GM21737 (cell line): ENCODE results near the gene CAMK2G.

Experiments used
- ATAC-seq: cut with Tn5 transposase; IDR thresholded peaks from one replicate; pipeline ENCODE4 v1.9.1; 2021; ENCODE audit warnings: mild to moderate bottlenecking, moderate library complexity; ENCODE audit not compliant: unreplicated experiment

CAMK2G gene

DNA sequence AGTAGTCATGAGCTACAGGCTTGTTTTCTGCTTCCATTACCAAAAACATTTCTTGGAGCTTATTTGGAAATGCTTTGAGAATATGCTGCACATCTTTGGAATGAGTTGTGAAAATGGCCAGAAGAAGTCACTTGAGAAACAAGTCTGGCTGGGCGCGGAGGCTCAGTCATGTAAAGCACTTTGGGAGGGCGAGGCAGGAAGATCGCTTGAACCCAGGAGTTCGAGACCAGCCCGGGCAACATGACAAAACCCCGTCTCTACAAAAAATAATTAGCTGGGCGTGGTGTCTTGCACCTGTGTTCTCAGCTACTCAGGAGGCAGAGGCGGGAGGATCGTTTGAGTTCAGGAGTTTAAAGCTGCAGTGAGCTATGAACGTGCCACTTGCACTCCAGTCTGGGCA is 93.4 kb downstream of the CAMK2G start:
- no peak for ATAC-seq

DNA sequence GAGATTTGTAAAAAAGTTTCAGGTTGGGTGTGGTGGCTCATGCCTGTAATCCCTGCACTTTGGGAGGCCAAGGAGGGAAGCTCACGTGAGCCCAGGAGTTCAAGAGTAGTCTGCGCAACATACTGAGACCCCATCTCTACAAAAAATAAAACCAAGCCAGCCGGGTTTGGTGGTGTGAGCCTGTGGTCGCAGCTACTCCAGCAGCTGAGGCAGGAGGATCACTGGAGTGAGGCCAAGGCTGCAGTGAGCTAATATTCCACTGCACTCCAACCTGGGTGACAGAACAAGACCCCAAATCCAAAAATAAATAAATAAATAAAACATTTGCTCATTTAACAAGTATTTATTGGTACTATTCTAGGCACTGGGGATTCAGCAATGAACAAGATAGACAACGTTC is 94.1 kb downstream of the CAMK2G start:
- ATAC-seq: no peak

DNA sequence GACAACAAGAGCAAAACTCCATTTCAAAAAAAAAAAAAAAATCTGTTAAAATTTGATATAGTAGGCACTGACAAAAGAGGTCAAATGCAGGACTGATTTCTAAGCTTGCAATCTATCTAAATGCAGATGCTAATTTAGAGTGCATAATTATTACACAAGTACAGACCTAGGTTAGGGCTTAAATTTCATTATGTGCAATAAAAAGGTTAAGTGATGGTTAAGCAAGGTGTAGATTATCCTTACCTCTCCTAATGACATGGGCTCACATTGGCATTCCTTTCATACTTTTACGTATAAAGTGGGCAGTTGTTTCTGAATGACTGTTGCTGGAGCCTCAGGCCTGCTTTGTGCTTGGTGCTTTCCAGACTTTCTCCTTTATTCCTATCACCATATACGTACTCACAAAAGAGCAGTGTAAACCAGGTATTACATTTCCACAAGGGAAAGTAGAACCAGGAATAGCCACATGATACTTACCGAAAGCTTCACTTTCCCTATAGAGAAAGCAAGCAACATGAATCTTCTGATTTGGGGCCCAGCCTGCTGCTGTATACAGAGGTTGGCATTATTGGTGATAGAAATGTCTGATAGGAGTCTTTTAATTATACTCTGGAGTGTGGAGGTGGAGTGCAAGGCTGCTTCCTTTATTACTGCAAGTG is 94.7 kb downstream of the CAMK2G start:
- no peak for ATAC-seq

GRCh38 chr10:73779018-73779417 is 95.3 kb downstream of the CAMK2G start:
- ATAC-seq: no peak

- no peak for ATAC-seq
These were observed 99.7 kb downstream of the CAMK2G start for GRCh38 chr10:73774637-73775036.

GRCh38 chr10:73773152-73773879 is 101.0 kb downstream of the CAMK2G start:
- no peak for ATAC-seq

DNA sequence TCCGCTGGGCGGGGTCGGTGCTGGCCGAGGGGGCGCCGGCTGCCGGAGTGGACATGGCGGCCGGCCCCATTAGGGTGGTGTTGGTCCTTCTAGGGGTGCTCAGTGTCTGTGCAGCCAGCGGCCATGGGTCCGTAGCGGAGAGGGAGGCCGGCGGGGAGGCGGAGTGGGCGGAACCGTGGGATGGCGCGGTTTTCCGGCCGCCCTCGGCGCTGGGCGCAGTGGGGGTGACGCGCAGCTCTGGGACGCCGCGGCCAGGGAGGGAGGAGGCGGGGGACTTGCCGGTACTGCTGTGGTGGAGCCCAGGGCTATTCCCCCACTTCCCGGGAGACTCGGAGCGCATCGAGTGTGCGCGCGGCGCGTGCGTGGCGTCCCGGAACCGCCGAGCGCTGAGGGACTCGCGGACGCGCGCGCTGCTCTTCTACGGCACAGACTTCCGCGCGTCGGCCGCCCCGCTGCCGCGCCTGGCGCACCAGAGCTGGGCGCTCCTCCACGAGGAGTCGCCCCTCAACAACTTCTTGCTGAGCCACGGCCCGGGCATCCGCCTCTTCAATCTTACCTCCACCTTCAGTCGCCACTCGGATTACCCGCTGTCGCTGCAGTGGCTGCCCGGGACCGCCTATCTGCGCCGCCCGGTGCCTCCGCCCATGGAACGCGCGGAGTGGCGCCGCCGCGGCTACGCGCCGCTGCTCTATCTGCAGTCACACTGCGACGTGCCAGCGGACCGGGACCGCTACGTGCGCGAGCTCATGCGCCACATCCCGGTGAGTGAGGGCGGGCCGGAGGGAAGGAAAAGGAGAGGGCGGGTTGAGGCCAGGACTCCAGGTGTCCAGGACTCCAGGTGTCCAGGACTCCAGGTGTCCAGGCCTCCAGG is 101.8 kb downstream of the CAMK2G start:
- peak; percentile 59 for ATAC-seq

GRCh38 chr10:73771722-73772280 is 102.6 kb downstream of the CAMK2G start:
- ATAC-seq: peak; percentile 4

DNA sequence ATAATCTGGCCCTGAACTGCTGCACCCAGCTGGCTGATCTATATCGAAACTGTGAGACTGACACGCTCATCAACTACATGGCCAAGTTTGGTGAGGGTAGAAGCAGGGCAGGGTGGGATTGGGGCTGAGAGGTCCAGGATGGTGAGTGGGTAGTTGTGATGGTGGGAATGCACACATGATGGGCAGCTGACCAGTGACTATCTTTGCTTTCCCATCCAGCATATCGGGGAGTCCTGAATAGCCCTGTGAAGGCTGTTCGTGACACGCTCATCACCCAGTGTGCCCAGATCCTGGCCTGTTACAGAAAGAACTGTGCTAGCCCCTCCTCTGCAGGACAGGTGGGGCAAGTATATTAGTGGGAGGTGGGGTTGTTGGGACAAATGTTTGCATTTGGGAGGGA is 105.0 kb downstream of the CAMK2G start:
- no peak for ATAC-seq

- no peak for ATAC-seq
These were observed 105.5 kb downstream of the CAMK2G start for GRCh38 chr10:73768881-73769280.

DNA sequence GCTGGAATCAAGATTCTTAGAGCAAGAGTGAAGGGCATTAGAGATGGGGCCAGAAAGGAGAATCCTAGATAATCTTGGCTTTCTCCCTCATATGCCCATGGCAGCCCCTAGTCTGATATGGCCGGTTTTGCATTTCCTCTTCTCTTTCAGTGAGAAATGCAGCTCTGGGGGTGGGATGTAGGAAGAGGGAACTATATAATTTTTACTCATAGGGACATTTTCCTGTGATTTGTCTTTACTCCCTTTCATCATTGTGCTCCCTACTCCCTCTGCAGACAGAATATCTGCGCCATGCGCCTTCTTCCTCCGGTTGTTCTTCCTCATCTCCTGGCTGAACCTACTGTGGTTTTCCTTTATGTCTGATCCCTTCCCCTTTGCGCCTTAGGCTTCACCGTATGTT is 109.3 kb downstream of the CAMK2G start:
- ATAC-seq: no peak

- no peak for ATAC-seq
These were observed 111.0 kb downstream of the CAMK2G start for GRCh38 chr10:73763343-73763742.

DNA sequence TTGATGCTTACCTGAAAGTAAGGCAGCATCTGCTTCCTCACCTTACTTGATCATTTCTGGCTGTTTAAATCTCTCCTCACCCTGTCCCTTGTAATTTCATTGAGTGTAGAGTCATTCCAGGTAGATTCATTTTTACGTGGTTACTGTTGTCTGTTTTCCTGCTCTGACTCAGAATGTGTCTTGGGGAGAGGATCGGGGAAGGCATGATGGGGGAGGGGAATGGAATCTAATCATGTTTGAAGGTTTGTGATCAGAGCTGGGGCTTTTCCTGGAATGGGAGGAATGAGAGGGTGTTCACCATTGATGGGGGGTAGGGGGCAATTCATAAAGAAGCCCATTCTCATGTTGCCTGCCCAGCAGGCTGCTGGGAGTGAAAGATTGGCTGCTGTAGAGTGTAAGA is 111.4 kb downstream of the CAMK2G start:
- ATAC-seq: no peak
